Activated CD4-positive, alpha-beta T cell treated with anti-CD3 and anti-CD28 coated beads, Interleukin-2, amount 50 U/mL, for 1 hour (primary cell): ENCODE data around the gene UBL4A.
A peak's percentile ranks its signal among the peaks of the same experiment; 100 is the strongest.
"Not testable (repeated sequence)": the region's sequence is repeated elsewhere in the genome, so short reads cannot be mapped to it uniquely, and the experiment has no call there.

Source experiments
- DNase-seq: peaks from one replicate; pipeline ENCODE4 v3.0.0-alpha.2; 2020

UBL4A gene

GRCh38 chrX:154507673-154508383, 21.4 kb upstream of the UBL4A start:
- no peak for DNase-seq

- no peak for DNase-seq
Measured at GRCh38 chrX:154506483-154507332, 20.3 kb upstream of the UBL4A start.

- DNase-seq, result no peak
Measured at GRCh38 chrX:154505734-154506133, 19.3 kb upstream of the UBL4A start.

GRCh38 chrX:154502989-154503388, 16.6 kb upstream of the UBL4A start:
- no peak for DNase-seq

- DNase-seq, result no peak
Measured at GRCh38 chrX:154502098-154502497, 15.7 kb upstream of the UBL4A start.

GRCh38 chrX:154501423-154501822, 15.0 kb upstream of the UBL4A start:
- not testable (repeated sequence) for DNase-seq

- not testable (repeated sequence) for DNase-seq
Measured at GRCh38 chrX:154496591-154497137, 10.2 kb upstream of the UBL4A start.

GRCh38 chrX:154495472-154495922, 9.1 kb upstream of the UBL4A start:
- no peak for DNase-seq

- no peak for DNase-seq
Measured at GRCh38 chrX:154494715-154495114, 8.3 kb upstream of the UBL4A start.

GRCh38 chrX:154490414-154491083, 4.1 kb upstream of the UBL4A start, which contains the start of gene SLC10A3:
Gene SLC10A3 (minus strand): TSS chrX:154490629. CDS start chrX:154488940, 1,689 bp downstream.
- DNase-seq, result peak; percentile 84

- DNase-seq, result no peak
Measured at GRCh38 chrX:154490021-154490413, 3.6 kb upstream of the UBL4A start.

GRCh38 chrX:154489182-154489581, 2.8 kb upstream of the UBL4A start:
- DNase-seq, result no peak

GRCh38 chrX:154488336-154489075, 2.1 kb upstream of the UBL4A start:
- no peak for DNase-seq

GRCh38 chrX:154487518-154488290, 1.3 kb upstream of the UBL4A start:
- no peak for DNase-seq

GRCh38 chrX:154486052-154486395, 391 bp downstream of the UBL4A start:
- DNase-seq, result no peak

- DNase-seq, result no peak
Measured at GRCh38 chrX:154485150-154486051, 1.0 kb downstream of the UBL4A start.

- no peak for DNase-seq
Measured at GRCh38 chrX:154484255-154485149, 1.9 kb downstream of the UBL4A start.

GRCh38 chrX:154483325-154483724, 3.1 kb downstream of the UBL4A start:
- no peak for DNase-seq

GRCh38 chrX:154482786-154483185, 3.6 kb downstream of the UBL4A start:
- DNase-seq, result no peak
